ENCODE results near the gene CYP27B1.

Gene CYP27B1, protein sequence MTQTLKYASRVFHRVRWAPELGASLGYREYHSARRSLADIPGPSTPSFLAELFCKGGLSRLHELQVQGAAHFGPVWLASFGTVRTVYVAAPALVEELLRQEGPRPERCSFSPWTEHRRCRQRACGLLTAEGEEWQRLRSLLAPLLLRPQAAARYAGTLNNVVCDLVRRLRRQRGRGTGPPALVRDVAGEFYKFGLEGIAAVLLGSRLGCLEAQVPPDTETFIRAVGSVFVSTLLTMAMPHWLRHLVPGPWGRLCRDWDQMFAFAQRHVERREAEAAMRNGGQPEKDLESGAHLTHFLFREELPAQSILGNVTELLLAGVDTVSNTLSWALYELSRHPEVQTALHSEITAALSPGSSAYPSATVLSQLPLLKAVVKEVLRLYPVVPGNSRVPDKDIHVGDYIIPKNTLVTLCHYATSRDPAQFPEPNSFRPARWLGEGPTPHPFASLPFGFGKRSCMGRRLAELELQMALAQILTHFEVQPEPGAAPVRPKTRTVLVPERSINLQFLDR

DNA sequence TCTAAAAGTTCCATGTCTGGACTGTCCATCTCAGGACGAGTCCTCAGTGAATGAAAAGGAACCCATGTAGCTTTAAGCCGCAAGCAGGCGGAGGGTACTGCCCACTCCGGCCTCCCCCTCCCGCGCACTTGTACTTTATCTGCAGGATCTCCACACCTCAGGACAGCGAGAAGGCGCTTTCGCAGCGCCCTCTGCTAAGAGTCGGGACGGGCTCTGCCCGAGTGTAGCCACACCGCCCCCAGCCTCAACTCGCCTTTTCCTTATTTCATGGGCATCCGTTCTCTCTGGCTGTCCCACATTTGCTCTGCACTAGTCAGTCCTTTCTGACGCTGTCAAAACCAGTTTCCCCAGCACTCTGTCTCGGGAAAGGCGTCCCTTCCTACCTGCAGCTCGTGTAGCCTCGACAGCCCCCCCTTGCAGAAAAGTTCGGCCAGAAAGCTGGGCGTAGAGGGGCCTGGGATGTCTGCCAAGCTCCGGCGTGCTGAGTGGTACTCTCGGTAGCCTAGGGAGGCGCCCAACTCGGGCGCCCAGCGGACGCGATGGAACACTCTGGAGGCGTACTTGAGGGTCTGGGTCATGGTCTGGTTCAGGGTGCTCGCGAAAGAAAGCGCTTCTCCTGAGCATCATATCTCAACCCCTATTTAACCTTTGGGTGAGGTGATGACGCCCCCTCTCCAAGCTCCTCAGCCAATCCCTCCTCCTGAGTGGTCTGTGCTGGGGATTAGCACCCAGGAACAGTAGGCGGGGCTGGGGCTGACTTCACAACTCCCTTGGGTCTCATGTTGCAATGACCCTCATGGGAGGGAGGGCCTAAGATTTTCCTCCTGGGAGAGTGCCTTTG lies at the start of gene CYP27B1:
TSS of gene CYP27B1 (minus strand) at position 615 of the 841 bp plus-strand sequence. CDS start at position 578, 37 bp downstream.
- no peak for DNase-seq

DNA sequence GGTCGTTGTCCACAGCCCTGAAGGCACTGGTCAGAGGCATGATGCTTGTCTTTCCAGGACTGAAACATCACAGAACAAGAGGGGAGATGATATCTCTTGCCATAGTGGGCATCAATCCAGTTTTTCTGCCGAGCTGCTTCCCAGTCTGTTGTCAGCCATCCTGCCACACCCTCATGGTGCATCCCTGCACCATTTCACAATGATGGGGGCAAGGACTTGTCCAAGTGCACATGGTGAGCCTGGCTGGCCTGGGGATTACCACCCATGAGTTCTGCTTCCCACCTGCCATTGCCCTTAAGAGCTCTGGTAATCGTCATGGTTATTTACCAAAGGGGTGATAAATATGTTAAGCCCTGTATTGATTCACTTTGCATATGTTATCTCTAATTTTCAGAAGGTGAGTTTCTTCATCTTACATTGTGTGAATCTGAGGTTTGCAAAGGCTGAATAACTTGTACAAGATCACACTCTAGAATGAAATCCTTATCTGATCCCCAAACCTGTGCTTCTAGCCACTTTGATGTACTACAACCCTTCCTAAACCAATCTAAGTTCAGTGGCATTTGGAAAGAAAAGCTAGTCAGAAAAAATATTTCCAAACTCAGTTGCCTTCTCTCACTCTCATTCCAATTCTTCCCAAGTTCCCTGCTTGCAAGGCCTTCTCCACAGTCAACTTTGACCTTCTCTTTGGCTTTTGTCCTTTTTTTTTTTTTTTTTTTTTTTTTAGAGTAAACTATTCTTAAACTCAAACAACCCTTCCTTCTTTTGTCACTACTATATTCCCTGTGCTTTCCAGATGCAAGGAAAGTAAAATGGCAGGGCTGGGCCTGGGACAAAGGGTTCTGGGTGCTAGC lies 49.4 kb upstream of the CYP27B1 start:
- DNase-seq = no peak

DNA sequence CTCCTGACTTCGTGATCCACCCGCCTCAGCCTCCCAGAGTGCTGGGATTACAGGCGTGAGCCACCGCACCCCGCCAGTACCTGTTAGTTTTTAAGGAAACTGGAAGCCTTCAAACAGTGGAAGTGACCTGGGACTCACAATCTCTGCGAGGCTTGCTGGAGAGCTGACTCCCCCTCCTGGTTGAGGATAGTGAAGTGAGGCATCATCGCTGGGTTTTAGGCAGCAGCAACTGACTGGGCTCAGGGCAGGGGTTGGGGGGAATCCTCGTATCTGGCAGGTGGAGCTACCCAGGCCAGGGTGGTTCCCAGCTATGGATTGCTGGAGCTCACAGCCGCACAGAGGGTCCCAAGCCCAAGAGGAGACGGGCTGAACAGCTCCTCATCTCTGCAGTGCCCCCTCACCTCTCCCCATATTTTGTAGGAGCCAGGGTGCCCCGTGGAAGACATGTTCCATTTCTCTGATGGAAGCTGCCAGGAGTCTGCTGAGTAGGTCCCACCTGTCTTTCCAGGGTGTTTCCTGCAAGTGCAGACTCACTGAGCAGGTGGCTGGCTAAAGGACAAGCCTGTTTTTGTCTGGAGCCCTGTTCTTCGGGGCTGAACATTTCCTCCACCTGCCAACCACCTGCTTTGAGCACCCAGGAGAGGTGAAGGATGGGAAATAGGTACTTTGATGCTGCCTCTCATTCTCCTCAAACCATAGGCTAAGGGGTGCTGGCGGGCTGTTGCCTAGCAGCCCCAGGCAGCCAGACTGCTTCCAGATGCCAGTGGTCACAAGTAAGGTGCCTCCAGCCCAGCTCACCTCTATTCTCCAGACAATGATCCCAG lies 48.5 kb upstream of the CYP27B1 start:
- no peak for DNase-seq

DNA sequence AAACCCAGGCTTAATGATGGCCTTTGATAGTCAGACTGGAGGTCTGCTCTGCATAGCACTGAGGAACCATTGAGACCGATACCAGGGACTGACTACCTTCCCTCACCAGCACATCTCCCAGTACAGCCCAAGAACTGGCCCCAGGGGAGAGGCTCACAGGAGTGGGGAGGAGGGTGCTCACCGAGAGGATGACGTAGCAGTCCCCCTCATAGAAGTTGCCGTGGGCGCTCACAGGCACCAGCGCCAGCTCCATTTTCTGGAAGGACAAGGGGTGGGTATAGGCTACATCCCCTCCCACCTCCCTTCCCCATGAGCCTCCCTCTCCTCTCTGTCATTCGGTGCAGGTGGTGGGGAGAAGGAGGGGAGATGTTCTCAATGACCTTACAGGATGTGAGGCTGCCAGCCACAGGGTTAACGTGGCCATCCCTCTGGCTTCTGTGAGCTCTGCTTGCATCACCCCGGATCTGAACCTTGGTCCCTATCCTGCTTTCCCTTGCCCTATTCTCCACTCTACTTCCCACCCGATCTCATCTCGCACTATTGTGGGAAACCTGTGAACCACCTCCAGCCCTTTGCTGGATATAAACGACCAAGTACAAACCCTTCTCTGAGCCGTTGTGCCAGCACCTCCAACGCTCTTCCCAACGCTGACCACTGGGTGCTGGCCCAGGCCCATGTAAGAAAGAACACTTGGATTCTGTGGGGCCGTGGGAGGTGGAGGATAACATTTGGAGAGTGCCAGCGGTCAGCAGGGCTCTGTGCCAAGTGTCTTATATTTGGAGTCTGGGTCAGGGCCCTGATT lies 47.3 kb upstream of the CYP27B1 start:
- DNase-seq = no peak

DNA sequence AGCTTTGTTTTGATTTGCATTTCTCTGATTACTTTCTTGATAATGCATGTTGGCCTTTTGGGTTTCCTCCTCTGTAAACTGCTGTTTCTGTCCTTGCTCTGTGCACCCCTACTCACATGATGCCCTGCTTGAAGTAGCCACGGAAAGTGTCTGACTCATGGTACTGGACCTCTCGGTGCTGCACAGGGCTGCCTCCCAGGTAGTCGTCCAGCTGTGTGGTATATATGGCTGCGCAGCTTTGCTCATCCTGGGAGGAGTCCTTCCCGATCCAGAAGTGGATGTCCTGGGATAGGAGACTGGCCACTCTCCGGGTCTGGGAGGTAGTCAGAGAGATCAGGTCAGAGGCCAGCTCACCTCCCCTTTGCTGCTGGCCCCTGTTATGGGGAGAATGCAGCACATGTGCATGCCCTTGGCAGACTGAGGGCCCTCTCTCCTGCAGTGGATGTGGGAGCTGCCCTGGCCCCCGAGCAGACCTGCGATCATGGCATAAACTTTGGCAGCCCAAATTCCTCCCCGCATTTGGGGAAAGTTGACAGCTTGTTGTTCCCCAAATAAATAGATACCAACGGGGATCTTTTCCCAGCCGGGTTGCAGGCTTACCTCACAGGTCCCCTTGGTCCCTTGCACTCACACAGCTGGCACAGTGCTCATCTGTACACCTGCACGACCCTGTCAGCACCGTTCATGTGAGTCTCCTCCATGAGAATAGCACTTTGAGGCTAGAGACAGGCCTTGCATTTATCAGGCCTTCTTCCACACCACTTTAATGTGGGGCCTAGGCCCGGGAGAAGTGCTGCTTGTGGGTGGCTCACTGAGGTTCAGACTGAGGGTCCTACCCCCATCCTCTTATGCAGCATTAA lies 46.5 kb upstream of the CYP27B1 start:
- DNase-seq = no peak

DNA sequence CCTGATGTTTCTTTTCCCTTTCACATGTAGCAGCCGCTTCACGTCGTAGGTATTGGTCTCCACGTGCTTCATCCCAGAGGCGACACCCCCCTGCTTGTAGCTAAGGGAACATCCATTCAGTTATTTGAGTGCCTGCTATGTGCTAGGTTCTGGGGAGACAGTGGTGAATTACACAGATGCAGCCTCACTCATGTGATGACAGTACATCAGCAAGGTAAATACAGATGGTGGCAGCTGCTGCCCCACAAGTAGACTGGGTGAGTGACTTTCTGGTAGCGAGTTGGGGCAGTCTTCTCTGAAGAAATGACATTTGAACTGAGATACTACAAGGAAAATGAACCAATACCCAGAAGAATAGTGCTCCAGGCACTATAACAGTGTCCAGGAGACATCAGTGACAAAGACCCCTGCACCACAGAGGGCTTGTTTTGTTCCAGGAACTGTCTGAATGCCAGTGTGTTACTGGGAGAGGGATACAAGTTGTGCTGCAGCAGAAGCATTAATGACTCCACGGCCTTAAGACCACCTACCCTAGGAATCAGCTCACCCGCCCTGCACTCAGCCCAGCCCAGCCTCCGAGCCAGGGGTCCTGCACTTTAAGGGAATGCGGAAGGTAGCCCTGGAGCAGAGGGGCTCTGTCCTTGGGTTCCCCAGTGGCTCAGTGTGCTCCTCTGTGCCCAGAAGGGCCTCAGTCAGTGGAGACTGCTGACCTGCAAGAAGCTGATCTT lies 44.3 kb upstream of the CYP27B1 start:
- no peak for DNase-seq

DNA sequence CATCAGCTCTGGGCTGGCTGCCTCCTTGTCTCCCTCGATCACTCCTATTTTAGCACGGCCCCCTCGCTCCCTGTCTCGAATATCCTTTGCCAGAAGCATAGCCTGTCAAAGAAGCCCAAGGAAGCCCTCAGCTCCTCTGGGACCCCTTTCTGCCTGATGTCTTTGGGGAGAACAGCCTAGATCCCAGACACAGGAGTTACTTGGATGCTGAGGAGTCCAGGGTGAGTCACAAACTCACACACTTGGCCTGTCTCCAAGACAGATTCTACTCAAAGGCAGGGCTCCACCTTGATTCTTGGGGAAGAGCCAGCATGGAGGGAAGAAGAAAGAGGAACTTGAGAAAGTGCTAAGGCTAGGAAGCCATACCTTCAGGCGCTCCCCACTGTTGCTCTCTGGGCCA lies 43.6 kb upstream of the CYP27B1 start:
- DNase-seq = no peak

DNA sequence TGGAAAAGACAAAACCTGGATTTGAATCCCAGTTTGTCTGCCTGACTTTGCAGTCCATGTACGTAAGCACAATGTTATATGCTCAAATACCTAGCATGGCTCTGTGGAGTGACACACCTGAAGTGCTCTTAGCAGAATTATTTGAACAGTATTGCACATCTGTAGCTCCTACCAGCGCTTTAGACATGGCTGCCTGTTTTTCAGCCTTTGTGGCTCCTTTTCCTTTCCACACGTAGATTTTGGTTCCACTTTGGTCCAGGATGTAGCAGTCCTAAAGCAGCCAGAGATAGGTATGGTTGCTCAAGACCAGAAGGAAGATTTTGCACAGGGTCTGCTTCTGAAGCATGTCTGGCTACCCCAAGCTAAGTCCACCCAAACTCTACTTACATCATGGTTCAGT lies 42.5 kb upstream of the CYP27B1 start:
- DNase-seq = no peak

DNA sequence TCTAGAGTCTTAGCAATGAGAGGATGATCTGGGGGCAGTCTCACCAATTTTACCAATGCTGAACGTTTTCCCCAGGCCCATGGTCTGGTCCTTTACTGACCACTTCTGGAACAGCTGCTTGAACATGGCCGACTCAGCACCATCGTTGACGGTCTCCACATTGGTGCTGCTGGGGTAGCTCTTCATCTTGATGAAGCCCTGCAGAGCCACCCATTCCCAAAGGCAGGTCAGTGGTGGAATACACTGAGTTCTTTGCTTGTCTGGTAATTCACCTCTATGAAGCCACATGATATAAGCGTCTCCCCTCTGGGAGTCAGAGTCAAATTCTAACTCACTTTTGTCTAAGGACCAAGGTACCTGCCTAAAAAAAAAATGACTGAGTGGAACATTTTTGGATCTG lies 41.5 kb upstream of the CYP27B1 start:
- no peak for DNase-seq

DNA sequence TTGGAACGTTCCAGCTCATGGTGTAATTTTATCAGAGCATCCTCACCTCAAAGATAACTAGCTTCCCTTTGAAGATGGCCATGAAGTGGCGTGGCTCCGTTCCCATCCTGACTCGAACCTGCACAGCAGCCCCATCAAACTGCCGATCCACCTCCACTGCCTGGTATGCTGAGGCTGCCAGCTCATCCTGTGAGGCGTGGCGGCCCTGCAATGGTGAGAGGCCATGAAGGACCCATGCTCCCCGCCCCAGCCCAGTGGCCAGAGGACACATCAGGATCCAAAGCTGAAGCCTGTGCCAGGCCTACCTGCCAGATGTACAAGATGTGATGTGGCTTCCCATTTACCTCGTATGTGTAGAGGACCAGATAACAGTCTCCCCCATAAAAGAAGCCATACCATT lies 40.4 kb upstream of the CYP27B1 start:
- DNase-seq = no peak

DNA sequence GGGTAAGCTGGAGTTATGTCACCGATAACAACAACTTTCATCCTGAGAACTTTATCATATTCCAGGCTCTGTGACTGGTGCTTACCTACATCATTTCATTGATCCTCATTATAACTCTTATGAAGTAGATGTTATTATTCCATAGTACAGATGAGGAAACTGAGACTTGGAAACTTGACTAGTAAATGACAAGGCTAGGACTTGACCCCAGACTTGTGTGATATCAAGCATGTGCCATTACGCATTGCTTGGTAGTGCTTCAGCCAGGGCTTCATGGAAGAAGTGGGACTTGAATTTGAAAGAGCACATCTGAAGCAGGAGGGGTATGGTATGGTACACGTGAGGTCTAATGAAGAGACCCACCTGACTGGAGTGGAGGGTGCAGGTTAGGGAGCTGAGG lies 39.8 kb upstream of the CYP27B1 start:
- no peak for DNase-seq

DNA sequence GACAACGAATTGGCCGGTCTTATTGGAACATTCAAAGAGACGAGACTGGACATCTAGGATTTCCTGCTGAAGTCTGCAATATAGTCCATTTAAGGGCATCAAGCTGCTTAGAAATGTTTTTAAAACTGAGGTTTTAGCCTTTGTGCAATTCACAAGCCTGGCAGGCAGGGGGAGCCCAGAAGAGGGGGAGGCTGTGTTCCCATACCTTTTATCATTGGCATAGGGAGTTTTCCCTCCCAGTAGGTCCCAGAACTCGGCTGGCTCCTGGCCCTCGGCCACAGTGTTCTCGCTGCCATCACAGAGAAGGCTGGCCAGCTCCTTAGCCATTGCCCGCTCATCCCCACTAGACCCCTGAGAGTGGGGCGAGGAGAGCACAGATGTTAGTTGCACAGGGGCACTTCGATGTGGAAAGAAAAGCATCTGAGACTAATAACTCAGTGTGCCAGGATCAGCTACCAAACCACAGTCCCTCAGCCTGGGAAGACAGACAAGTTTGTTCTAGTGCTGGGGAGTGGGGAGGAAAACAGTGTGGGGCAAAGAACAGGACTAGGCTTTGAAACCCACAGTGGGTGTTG lies 36.5 kb upstream of the CYP27B1 start:
- DNase-seq = no peak

DNA sequence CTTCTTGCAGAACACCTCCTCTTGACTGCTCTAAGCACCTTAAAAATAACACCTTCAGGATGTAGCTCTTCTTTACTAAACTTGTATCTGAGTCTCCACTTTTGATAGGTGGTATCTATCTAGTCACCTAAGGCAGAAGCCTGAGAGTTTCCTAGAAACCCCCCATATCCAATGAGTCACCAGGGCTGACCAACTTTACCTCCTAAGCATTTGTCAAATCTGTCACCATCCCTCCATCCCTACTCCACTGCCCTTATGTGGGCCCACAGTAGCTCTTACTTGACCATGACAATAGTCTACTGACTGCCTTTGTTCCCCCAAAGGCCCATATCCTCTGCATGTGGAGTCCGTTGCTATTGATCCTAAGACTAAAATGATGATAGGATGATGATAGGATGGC lies 35.7 kb upstream of the CYP27B1 start:
- no peak for DNase-seq

DNA sequence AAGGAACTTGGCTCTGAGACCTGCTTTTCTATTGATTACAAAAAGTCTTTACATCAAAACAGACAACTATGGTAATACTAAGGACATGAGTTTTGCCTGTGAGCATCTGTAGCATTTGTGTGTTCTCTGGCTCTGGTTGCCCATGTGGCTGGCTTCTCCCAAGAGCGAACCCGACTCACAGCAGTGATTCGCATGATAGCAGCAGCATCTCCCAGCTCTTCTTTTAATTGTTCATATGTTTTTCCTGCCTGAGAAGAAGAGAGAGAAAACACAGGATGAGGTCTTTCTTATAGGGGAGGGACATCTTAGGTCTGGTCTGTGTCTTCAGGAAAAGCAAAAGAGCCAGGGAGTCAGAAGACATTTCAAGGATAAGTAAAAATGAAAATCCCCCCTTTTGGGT lies 34.1 kb upstream of the CYP27B1 start:
- no peak for DNase-seq

DNA sequence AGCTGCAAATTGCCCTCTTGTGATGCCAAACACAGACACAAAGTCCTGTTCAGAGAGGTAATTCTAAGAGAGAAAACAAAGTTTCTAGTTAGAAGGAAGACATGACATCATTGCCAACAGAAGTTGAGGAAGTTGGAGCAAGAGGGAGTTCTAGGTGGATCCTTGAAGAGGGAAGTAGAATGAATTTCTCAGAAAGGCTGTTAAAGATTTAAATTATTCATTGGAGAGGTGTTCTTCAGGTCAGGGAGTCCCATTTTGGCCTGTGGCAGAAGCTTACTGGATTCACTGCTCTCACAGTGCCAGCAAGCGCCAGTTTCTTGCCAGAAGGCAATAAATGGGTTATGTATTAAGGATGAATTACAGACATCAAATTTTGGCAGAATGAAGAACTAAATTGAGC lies 31.1 kb upstream of the CYP27B1 start:
- no peak for DNase-seq

DNA sequence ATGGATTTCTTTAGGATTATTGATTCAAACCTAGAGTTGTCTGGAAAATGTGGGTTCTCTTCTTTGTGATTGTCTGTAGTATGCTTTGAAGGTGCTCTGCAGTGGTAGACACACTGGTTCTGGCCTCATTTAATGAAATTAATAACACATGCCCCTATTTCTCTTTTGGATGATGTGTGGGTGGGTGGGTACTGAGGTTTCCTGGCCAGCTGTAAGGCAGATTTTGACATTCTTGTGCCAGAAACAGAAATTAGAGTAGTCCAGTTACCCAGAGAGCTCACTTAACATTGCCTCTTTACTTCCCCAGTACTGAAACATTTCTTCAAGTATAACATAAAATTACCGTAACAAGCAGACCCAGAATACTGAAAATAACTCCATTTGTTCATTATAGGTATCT lies 30.1 kb upstream of the CYP27B1 start:
- no peak for DNase-seq

DNA sequence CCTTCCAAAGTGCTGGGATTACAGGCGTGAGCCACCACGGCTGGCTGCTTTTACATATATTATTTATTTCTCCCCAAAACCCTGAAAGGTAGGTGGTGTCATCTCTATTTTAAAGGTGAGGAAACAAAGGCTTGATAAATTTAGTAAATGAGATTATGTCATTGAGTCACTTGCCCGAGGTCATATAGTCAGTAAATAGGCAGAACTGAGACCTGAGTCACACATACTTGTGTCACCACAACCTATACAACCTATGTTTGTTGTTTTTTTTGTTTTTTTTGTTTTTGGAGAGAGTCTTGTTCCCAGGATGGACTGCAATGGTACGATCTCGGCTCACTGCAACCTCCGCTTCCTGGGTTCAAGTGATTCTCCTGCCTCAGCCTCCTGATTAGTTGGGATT lies 28.5 kb upstream of the CYP27B1 start:
- no peak for DNase-seq

DNA sequence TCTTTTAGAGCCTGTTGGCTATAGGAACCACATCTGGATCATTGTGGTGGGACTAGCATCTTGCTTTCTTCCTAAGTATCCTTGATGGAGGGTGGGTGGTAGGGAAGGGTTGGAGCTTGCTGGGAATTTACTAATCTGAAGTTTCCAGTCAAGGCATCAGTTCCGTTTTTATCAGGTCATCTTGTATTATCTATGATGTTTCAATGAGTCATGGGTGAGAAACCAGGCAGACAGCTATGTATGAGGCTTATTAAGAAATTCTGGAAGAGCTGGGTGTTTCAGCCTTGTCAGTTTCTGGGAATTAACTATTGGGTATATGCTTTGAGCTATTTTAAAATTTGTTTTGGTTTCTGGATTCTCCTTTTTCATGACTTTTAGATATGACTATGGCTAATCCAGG lies 27.0 kb upstream of the CYP27B1 start:
- DNase-seq = no peak

DNA sequence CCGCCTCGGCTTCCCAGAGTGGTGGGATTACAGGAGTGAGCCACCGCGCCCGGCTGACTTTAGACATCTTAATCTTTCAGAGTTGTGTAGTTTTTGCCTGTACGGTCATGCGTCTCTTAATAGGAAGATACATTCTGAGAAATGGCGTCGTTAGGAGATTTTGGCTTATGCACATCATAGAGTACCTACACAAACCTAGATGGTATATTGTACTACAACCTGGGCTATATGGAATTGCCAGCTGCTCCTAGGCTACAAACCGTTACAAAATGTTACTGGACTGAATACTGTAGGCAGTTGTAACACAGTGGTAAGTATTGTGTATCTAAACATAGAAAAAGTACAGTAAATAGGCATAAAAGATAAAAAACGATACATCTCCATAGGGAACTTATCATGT lies 17.0 kb upstream of the CYP27B1 start:
- DNase-seq = no peak

Measured in GDM1 (cell line).